Ascending aorta (tissue), 2 donors: Measurements from ENCODE around the gene GLYR1. TPM values are rescaled to one million over a fixed set of nuclear protein-coding genes. Genes with fewer than 3 reads are reported as not detected.

ENCODE experiments used
- DNase-seq, 2 donors: peaks; one replicate each; pipeline ENCODE4 v3.0.0-alpha.2; 2019; ENCODE audit warnings: low spot score in 2 of 2
- H3K27ac ChIP-seq, 2 donors: fragments of 200-600 bp; sonication (generic); one replicate each; pipeline ENCODE4 v1.5.1; 2016 to 2017; ENCODE audit warnings: mild to moderate bottlenecking in 1 of 2
- H3K27me3 ChIP-seq: fragments of 200-600 bp; sonication (generic); one replicate; pipeline ENCODE4 v1.5.1; 2017
- H3K36me3 ChIP-seq, 2 donors: fragments of 200-600 bp; sonication (generic); one replicate each; pipeline ENCODE4 v1.5.1; 2016
- H3K4me1 ChIP-seq, 2 donors: fragments of 200-600 bp; sonication (generic); one replicate each; pipeline ENCODE4 v1.5.1; 2016 to 2017; ENCODE audit warnings: mild to moderate bottlenecking in 1 of 2
- H3K4me3 ChIP-seq, 2 donors: fragments of 200-600 bp; sonication (generic); one replicate each; pipeline ENCODE4 v1.5.1; 2016 to 2017; ENCODE audit warnings: mild to moderate bottlenecking in 1 of 2
- H3K9me3 ChIP-seq, 2 donors: fragments of 200-600 bp; sonication (generic); one replicate each; pipeline ENCODE4 v1.5.1; 2016
- CTCF ChIP-seq, 3 experiments: fragments of 200-600 bp in 2 of 3; fragments of 450-650 bp in 1 of 3; sonication (generic) in 2 of 3; IDR thresholded peaks; one replicate each; pipeline ENCODE4 v1.5.1; 2016 to 2019; ENCODE audit warnings: antibody characterized with exemption in 3 of 3, mild to moderate bottlenecking in 1 of 3, moderate library complexity in 1 of 3
- intact Hi-C: fragments of 100-400 bp; cut with DNase I; formaldehyde crosslinking; loops from one replicate; pipeline ENCODE4 v1.15.1; 2023
- total RNA-seq: library from RNA; depleted of rRNA; stranded (reverse); fragments of >200 nt; gene quantifications from one replicate; pipeline ENCODE4 v1.1.0, GENCODE V29; 2016

GLYR1 gene
- total RNA-seq, 1 donor from 2014 or later = 39.2 TPM

GRCh38 chr16:4882633-4883285 lies 35.7 kb upstream of the GLYR1 start:
- no peak overlapping the region for H3K4me3 ChIP-seq
- H3K4me1 ChIP-seq = no peaks in the 10 kb centered on the region
- no peaks in the 10 kb centered on the region for H3K9me3 ChIP-seq
- peaks cover 82 to 98% of the 10 kb centered on the region in 2 donors for H3K36me3 ChIP-seq
- no peak for TF ChIP-seq CTCF (IDR thresholded peaks at IDR 0.05)
- no peak for DNase-seq
- H3K27ac ChIP-seq = no peak overlapping the region
- intact Hi-C loops = no loop called here
- H3K27me3 ChIP-seq = no peaks in the 10 kb centered on the region

- no peak overlapping the region for H3K27ac ChIP-seq
- H3K4me3 ChIP-seq = no peak overlapping the region
- TF ChIP-seq CTCF (IDR thresholded peaks at IDR 0.05) = no peak
- no peaks in the 10 kb centered on the region for H3K9me3 ChIP-seq
- peaks cover 89 to 98% of the 10 kb centered on the region in 2 donors for H3K36me3 ChIP-seq
- no peak for DNase-seq
- H3K27me3 ChIP-seq = no peaks in the 10 kb centered on the region
- no peaks in the 10 kb centered on the region for H3K4me1 ChIP-seq
- intact Hi-C loops = no loop called here
Measured at GRCh38 chr16:4882000-4882632, 35.0 kb upstream of the GLYR1 start.

- intact Hi-C loops = no loop called here
- Histone ChIP-seq H3K27me3 (no peaks in the 10 kb centered on the region), H3K4me3 (no peak overlapping the region), H3K27ac (no peak overlapping the region), H3K4me1 (no peaks in the 10 kb centered on the region), H3K36me3 (peaks cover 95 to 98% of the 10 kb centered on the region in 2 donors), H3K9me3 (no peaks in the 10 kb centered on the region)
- no peak for DNase-seq
- TF ChIP-seq CTCF (IDR thresholded peaks at IDR 0.05) = no peak
Measured at GRCh38 chr16:4880006-4880580, 33.0 kb upstream of the GLYR1 start.

GRCh38 chr16:4879049-4879448 lies 32.0 kb upstream of the GLYR1 start:
- H3K36me3 ChIP-seq = peaks cover 95 to 98% of the 10 kb centered on the region in 2 donors
- no peak overlapping the region for H3K27ac ChIP-seq
- TF ChIP-seq CTCF (IDR thresholded peaks at IDR 0.05) = no peak
- no peaks in the 10 kb centered on the region for H3K4me1 ChIP-seq
- no peak for DNase-seq
- intact Hi-C loops = no loop called here
- no peaks in the 10 kb centered on the region for H3K9me3 ChIP-seq
- H3K27me3 ChIP-seq = no peaks in the 10 kb centered on the region
- no peak overlapping the region for H3K4me3 ChIP-seq

- intact Hi-C loops = no loop called here
- Histone ChIP-seq H3K4me3 (no peak overlapping the region), H3K4me1 (no peaks in the 10 kb centered on the region), H3K27me3 (no peaks in the 10 kb centered on the region), H3K9me3 (no peaks in the 10 kb centered on the region), H3K27ac (no peak overlapping the region), H3K36me3 (peaks cover 93 to 100% of the 10 kb centered on the region in 2 donors)
- no peak for TF ChIP-seq CTCF (IDR thresholded peaks at IDR 0.05)
- DNase-seq = no peak
Measured at GRCh38 chr16:4877380-4877685, 30.2 kb upstream of the GLYR1 start.
